GM12873 (cell line): ENCODE data around the gene MOB3A.

Source experiments
- CTCF ChIP-seq: IDR thresholded peaks from 2 replicates; pipeline ENCODE4 v1.5.1; 2012; ENCODE audit warnings: low read depth, mild to moderate bottlenecking, moderate library complexity, low read length, control low read depth; ENCODE audit not compliant: insufficient read depth; ENCODE audit errors: missing control alignments

The MOB3A gene

GRCh38 chr19:2109046-2109864 lies 13.1 kb upstream of the MOB3A start:
- TF ChIP-seq CTCF, result no peak

DNA sequence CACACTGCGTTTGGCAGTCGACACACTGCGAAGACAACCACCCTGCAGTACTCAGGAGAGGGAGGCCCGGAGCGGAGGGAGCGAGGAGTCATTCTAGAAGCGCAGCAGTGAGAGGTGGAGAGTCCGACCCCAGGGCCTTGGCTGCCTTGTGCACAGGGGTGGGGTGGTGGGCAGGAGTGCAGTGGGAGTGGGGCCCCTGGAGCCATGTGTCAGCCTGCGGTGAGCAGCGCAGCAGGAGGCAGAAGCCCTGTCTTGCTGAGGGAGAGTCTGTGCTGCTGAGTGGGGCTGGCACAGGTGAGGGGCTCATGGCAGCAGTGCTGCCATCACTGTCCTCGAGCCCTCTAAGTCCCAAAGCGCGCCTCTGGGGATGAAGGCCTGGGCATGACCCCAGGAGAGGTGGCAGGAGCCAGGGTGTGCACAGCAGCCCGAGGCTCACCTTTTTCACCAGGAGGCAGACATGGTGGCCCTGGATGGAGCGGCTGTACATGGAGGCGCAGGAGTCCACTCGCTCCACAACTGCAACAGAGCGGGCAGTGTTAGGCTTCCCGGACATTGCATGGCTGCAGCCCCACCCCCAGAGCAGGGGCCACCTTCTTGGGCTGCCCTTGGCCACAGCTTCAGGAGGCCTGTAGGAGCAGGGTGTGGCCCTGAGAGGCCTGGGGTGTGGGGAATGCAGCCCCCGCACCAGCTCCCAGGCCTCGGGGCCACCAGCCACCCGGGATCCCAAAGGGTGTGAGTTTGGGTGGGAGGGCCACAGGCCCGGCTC lies 12.3 kb upstream of the MOB3A start:
- TF ChIP-seq CTCF, result no peak

DNA sequence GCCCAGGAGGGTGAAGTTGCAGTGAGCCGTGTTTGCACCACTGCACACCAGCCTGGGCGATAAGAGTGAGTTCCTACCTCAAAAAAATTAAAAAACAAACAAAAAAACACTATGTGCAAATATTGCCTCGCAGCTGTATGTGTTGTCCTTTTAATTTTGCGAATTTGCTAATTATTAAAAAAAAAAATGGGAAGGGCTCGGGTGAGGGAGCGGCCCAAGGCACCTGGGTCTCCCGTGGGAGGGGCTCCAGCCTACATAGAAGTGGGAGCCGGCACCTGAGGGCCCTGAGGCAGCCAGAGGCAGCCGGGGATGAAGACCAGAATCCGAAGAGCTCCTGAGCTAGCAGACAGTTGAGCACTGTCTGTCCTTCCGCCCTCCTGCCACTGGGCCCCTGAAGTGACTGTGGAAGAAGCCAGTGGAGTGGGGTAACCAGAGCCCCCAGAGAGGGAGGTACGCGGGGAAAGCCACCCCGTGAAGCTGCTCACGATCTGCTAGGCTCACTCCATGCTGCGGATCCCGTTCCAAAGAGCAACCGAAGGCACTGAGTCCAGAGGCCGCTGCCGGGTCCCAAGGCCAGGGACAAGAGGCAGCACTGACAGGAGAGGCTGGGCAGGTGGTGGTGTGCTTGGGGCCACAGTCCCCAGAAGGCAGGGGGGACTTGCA lies 7.0 kb upstream of the MOB3A start:
- no peak for TF ChIP-seq CTCF

- TF ChIP-seq CTCF, result no peak
Measured at GRCh38 chr19:2101417-2102335, 5.5 kb upstream of the MOB3A start.

GRCh38 chr19:2100719-2101061 lies 4.6 kb upstream of the MOB3A start:
- TF ChIP-seq CTCF, result no peak

DNA sequence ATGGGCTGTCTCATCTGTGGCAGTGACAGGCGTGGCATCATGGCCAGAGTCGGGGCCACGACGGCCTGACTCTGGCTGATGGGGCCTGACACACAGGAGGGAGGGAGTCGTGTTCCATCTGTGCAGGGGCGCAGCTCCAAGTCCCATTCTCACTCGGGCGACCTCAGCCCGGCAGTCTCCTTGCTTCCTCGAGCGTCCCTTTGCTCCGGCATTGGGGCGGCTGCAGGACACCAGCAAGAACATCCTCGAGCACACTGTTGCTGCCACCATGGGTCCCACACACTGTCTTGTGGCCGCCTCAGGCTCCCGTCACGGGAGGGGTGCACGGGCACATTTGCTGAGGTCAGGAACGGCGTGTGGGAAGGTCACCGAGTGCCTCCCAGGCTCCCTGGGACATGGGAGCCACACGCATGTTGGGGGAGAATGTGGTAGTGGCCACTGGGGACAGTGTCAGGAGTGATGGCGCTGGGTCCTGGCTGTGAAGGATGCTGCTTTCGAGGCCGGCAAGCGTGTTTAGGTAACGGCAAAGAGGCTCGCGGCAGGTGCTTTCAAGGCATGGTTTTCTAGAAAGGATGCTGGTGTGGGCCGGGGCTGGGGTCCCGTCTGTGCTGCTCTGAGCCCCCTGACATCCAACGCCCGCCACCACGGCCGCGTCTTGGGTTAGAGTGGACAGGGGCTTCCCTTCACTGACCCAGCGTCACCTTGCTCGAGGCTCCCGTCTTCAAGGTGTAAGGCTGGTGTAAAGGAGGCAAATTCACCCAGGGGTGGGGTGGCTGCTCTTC lies 4.0 kb upstream of the MOB3A start:
- no peak for TF ChIP-seq CTCF
